Gastroesophageal sphincter (tissue), 2 donors: ENCODE measurements around the gene MLXIP.

Experiments
- POLR2A ChIP-seq, 2 donors: fragments of 450-650 bp; IDR thresholded peaks; one replicate each; pipeline ENCODE4 v1.6.1; 2017; ENCODE audit warnings: antibody characterized with exemption in 2 of 2, mild to moderate bottlenecking in 2 of 2, moderate library complexity in 1 of 2
- POLR2AphosphoS5 ChIP-seq: sonication (generic); formaldehyde crosslinking; IDR thresholded peaks from one replicate; pipeline ENCODE4 v1.6.1; 2017; ENCODE audit warnings: antibody characterized with exemption

GRCh38 chr12:122031342-122032216 is 47.0 kb upstream of the MLXIP start:
- no peak for TF ChIP-seq POLR2AphosphoS5
- no peak for TF ChIP-seq POLR2A (IDR thresholded peaks at IDR 0.05)
